Transverse colon (tissue), 4 donors: ENCODE results near the gene HMMR. TPM values are rescaled to one million over a fixed set of nuclear protein-coding genes. Genes with fewer than 3 reads are reported as not detected.

Source experiments
- DNase-seq: peaks from one replicate; pipeline ENCODE4 v3.0.0-alpha.2; 2019
- H3K27ac ChIP-seq, 4 donors: fragments of 200-600 bp; sonication (generic); 2 replicates each; pipeline ENCODE4 v1.5.1; 2016 to 2018; ENCODE audit warnings: inconsistent platforms in 4 of 4
- H3K27me3 ChIP-seq: fragments of 200-600 bp; sonication (generic); 2 replicates; pipeline ENCODE4 v1.5.1; 2017; ENCODE audit warnings: inconsistent platforms
- H3K36me3 ChIP-seq, 4 donors: fragments of 200-600 bp; sonication (generic); 2 replicates each; pipeline ENCODE4 v1.5.1; 2017 to 2019; ENCODE audit warnings: inconsistent platforms in 4 of 4
- H3K4me1 ChIP-seq, 4 donors: fragments of 200-600 bp; sonication (generic); 2 replicates each; pipeline ENCODE4 v1.5.1; 2017 to 2020; ENCODE audit warnings: inconsistent platforms in 4 of 4
- H3K4me3 ChIP-seq, 4 donors: fragments of 200-600 bp; sonication (generic); 1 replicate in 1 of 4; 2 replicates in 3 of 4; pipeline versions ENCODE4 v1.5.1 to v1.6.1; 2017 to 2019; ENCODE audit warnings: inconsistent platforms in 4 of 4
- H3K9me3 ChIP-seq, 2 donors: fragments of 200-600 bp; sonication (generic); 2 replicates each; pipeline ENCODE4 v1.5.1; 2017 to 2019; ENCODE audit warnings: inconsistent platforms in 2 of 2
- EP300 ChIP-seq: sonication (generic); formaldehyde crosslinking; IDR thresholded peaks from one replicate; pipeline ENCODE4 v1.6.1; 2017; ENCODE audit warnings: antibody characterized with exemption, low read depth
- POLR2A ChIP-seq: fragments of 450-650 bp; IDR thresholded peaks from one replicate; pipeline ENCODE4 v1.6.1; 2016; ENCODE audit warnings: antibody characterized with exemption, mild to moderate bottlenecking, moderate library complexity
- POLR2AphosphoS5 ChIP-seq, 3 donors: sonication (generic); formaldehyde crosslinking; IDR thresholded peaks; one replicate each; pipeline ENCODE4 v1.6.1; 2016; ENCODE audit warnings: antibody characterized with exemption in 3 of 3
- whole genome bisulfite sequencing, 2 donors: methylation state at CpG; one replicate each; pipeline ENCODE4 v1.1.5; 2018; ENCODE audit warnings: low coverage in 1 of 2; 5-methylcytosine and 5-hydroxymethylcytosine counted together
- in situ Hi-C, 4 donors: fragments of 200-750 bp; cut with MboI; loops; one replicate each; pipeline versions ENCODE4 v1.15.0 to v1.15.1; 2017; ENCODE audit warnings: low sequenced_read_pairs in 3 of 4, low pct_ligation_motif_present in 1 of 4, low pct_unique_long_range_greater_than_20kb in 1 of 4
- intact Hi-C: fragments of 100-400 bp; cut with DNase I; formaldehyde crosslinking; loops from one replicate; pipeline ENCODE4 v1.15.1; 2023; ENCODE audit warnings: low total_unique reads
- small RNA-seq, 4 donors: library from RNA; depleted of rRNA; stranded (forward); fragments of <200 nt; gene quantifications; one replicate each; pipeline ENCODE3, GENCODE V24; 2016
- total RNA-seq, 4 donors: library from RNA; depleted of rRNA; stranded (reverse); fragments of >200 nt; gene quantifications; one replicate each; pipeline ENCODE4 v1.1.0, GENCODE V29; 2016
- TF ChIP-seq, protein P1 (sequence below), 5 experiments: fragments of 200-600 bp in 3 of 5; fragments of 450-650 bp in 2 of 5; sonication (generic) in 3 of 5; IDR thresholded peaks; 1 replicate in 2 of 5; 2 replicates in 3 of 5; pipeline ENCODE4 v1.5.1; 2016 to 2017; ENCODE audit warnings: antibody characterized with exemption in 5 of 5, inconsistent platforms in 3 of 5, mild to moderate bottlenecking in 2 of 5, moderate library complexity in 1 of 5

The HMMR gene
- total RNA-seq, 4 donors from 2014 or later = 1.6 to 5.7 (median 1.9) TPM; not detected in 1

DNA sequence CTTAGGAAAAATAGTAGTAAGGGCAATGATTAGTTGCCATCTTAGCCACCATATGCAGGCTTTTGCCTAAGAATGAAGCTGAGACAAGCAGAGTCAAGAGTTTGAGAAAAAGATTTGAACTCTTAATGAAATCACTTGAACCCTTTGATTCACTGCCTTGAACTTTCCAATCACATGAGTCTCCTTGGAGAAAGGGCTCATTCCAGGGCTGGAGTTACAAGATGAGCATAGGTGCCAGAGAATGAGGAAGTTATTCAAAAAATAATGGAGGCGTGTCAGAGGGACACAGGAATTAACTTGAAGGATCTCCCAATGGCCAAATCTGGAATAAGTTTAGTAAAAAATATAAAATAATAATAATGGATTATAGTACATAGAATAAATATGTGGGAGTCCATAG is 80.3 kb downstream of the HMMR start:
- H3K4me1 ChIP-seq = no peaks in the 10 kb centered on the region
- in situ Hi-C loops = no loop called here
- H3K36me3 ChIP-seq = no peaks in the 10 kb centered on the region
- H3K9me3 ChIP-seq = no peaks in the 10 kb centered on the region
- H3K27me3 ChIP-seq = no peaks in the 10 kb centered on the region
- 50 to 66% methylated on average over 1 of the region's 1 CpG for WGBS, 2 donors
- no peak overlapping the region for H3K4me3 ChIP-seq
- H3K27ac ChIP-seq = no peak overlapping the region
- intact Hi-C loops = no loop called here
- no peak for TF ChIP-seq POLR2AphosphoS5 (IDR thresholded peaks at IDR 0.05)
- TF ChIP-seq, protein P1, sequence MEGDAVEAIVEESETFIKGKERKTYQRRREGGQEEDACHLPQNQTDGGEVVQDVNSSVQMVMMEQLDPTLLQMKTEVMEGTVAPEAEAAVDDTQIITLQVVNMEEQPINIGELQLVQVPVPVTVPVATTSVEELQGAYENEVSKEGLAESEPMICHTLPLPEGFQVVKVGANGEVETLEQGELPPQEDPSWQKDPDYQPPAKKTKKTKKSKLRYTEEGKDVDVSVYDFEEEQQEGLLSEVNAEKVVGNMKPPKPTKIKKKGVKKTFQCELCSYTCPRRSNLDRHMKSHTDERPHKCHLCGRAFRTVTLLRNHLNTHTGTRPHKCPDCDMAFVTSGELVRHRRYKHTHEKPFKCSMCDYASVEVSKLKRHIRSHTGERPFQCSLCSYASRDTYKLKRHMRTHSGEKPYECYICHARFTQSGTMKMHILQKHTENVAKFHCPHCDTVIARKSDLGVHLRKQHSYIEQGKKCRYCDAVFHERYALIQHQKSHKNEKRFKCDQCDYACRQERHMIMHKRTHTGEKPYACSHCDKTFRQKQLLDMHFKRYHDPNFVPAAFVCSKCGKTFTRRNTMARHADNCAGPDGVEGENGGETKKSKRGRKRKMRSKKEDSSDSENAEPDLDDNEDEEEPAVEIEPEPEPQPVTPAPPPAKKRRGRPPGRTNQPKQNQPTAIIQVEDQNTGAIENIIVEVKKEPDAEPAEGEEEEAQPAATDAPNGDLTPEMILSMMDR (IDR thresholded peaks at IDR 0.05) = no peak
- no peak for TF ChIP-seq EP300
- TF ChIP-seq POLR2A = no peak
- no peak for DNase-seq

Small RNAs within 50 kb of the gene (small RNA-seq; reads per million reads assigned to genes)
- 0 reads per million in 4 donors for gene AC008723.1

Other genes starting within 250 kb of the HMMR start
- gene CCNG1, start 23.0 kb upstream of the HMMR start, total RNA-seq = 100 to 1,000 TPM; 164 to 293 (median 180) TPM
- gene NUDCD2, start 530 bp upstream of the HMMR start, total RNA-seq = 1 to 10 TPM; 1.5 to 6.2 (median 3.1) TPM
- 100 to 1,000 TPM in 1 of 4 donors, 10 to 100 TPM in 3; 20.2 to 409 (median 71.6) TPM for gene MAT2B, start 45.0 kb downstream of the HMMR start, total RNA-seq